ENCODE measurements around the gene CYP4B1.

GRCh38 chr1:46809904-46810303 lies 11.1 kb downstream of the CYP4B1 start:
- TF ChIP-seq POLR2AphosphoS5 (IDR thresholded peaks at IDR 0.05; ENCODE audit: borderline replicate concordance, low read depth, low read length) (no peak), EZH2 (IDR thresholded peaks at IDR 0.05) (no peak)

Measured in SK-N-MC (cell line).